Measurements from ENCODE around the gene PPFIA3.
"Not testable (repeated sequence)": the region's sequence is repeated elsewhere in the genome, so short reads cannot be mapped to it uniquely, and the experiment has no call there.

The PPFIA3 gene

GRCh38 chr19:49103331-49104085, 15.8 kb upstream of the PPFIA3 start:
- DNase-seq = no peak

- no peak for DNase-seq
These were observed 15.0 kb upstream of the PPFIA3 start for GRCh38 chr19:49104229-49104864.

DNA sequence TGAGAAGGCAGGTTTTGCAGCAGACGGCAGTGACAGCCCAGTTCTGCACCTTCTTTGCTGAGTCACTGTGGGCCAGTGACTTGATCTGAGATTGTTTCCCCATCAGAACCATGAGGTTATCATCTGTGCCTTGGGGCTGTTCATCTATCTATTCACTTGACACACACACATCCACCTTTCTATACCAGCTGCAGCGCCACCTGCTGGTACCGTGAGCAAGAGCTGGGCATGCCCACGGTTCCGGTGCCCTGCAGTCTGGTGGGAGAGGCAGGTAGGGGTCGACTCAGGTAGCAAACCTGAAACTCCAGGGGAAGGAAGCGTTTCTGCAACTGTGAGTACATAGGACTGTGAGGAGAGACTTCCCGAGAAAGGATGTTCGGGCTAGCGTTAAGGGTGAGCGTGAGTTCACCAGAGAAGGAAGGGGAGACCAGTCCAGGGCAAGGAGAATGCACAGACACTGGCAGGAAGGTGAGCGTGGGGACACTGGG, 12.7 kb upstream of the PPFIA3 start:
- DNase-seq = no peak

- no peak for DNase-seq
These were observed 11.5 kb upstream of the PPFIA3 start for GRCh38 chr19:49107625-49108459.

GRCh38 chr19:49109051-49109450, 10.3 kb upstream of the PPFIA3 start:
- DNase-seq = no peak

GRCh38 chr19:49109569-49110233, 9.6 kb upstream of the PPFIA3 start:
- DNase-seq = no peak

GRCh38 chr19:49110567-49110966, 8.8 kb upstream of the PPFIA3 start:
- DNase-seq = no peak

DNA sequence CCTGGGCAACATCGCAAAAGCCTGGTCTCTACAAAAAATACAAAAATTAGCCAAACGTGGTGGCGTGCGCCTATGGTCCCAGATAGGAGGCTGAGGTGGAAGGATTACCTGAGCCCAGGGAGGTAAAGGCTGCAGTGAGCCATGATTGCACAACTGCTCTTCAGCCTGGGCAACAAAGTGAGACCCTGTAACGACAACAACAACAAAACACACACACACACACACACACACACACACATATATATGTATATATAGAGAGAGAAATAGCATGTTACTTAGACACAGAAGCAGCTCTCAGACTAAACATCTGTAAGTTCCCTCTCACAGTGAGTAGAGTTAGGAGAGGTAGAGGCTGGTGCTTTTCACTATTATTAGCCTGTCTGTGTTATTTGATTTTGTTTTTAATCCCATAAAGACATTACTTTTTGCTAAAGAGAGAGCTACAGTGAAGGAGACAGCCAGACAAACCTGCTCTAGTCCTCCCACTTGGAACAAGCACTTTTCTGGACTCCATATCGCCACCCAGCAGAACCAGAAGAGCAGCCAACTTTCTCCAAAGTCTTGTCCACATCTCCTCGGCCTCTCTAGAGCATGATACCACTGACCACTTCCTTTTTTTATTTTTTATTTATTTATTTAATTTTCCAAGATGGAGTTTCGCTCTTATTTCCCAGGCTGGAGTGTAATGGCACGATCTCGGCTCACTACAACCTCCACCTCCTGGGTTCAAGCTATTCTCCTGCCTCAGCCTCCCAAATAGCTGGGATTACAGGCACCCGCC, 7.9 kb upstream of the PPFIA3 start:
- DNase-seq = no peak

DNA sequence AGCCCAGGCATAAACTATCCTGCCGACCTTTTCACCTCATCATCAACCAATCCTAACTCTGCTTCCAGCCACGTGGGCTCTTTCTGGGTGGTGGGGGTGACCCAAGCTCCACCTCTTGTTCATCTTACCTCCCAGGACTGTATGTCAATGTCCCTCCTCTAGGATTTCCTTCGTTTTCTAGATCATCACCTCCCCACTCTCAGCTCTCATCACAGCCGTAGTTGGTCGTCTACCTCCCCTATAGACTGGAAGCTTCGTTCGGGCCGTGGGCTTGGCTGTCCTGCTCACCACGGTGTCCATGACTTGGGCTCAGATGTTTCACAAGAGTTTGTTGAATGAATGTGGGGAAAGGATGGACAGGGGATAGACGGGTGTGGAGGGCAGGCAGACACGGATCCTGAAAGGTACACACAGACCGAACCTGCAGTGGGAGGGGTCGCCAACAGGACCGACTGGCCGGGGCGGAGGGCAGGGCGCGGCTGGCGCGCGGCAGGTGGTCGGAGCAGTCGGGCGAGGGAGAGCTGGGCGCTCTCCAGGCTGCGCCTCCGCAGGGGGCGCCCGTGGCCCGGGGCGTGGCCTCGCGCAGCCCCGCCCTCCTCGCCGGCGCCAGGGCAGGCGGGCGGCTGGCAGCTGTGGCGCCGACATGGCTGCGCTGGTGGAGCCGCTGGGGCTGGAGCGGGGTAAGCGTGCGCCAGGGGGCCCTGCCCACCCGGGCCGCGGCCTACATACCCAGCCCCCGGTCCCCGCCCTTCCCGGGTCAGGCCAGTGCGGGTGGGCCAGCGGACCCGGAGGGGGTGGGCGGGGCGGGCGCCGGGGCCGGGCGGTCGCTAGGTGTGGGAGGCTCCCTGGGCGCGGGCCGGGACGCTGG, 5.3 kb upstream of the PPFIA3 start, which contains the start of gene LIN7B:
Gene LIN7B, plus strand, starts transcription at position 609 of the 868 bp plus-strand sequence. Its CDS starts 35 bp downstream, at position 644.
- DNase-seq = peak; percentile 90

- peak; percentile 55 for DNase-seq
These were observed 4.5 kb upstream of the PPFIA3 start for GRCh38 chr19:49114630-49115363.

DNA sequence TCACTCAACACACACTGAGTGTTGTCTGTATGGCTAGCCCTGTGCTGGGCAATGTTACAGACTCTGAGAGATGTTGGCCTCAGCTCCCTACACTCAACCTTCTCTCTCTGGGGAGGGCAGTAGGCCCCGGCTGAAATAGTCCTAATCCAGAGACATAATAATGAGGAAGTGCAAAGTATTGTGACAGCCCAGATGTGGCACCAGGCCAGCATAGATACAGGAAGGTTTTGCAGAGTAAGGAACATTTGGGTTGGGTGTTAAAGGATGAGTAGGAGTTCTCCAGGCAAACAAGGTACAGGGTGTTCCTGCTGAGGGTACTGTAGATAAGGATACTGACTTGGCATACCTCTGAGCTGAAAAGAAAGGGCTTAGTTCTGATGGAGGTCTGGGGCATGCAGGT, 2.8 kb upstream of the PPFIA3 start:
- DNase-seq = no peak

DNA sequence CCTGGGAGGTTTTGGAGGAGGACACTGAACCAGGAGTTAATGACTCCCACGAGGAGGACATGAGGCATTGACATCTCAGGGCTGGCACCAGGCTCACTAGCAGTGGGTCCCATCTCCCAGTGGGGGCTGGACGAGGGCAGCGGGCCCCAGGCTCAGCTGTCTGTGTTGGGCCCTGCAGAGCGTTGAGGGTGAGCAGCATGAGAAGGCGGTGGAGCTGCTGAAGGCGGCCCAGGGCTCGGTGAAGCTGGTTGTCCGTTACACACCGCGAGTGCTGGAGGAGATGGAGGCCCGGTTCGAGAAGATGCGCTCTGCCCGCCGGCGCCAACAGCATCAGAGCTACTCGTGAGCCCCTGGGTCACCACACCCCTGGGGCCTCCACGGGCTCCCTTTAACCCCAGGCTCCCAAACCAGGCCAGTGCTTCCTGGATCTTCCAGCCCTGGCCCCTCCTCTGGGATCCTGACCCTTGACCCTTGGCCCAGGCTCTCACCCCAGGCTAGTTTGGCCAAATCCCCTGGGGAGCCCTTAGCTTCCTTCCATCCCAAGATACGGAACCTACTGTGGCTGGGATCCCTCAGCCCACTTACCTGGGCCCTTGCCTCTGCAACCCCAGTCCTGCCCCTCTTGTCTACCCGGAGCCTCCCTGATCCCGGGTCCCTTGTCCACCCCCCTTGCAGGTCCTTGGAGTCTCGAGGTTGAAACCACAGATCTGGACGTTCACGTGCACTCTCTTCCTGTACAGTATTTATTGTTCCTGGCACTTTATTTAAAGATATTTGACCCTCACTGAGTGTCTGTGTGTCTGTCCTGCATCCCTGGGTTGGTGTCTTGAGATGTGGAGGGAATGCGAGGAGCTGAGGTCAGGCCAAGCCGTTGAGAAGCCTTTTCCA, 1.4 kb upstream of the PPFIA3 start:
- DNase-seq = no peak

- peak; percentile 92 for DNase-seq
These were observed 556 bp upstream of the PPFIA3 start, which contains the start of gene C19orf73 for GRCh38 chr19:49118565-49119410. Gene C19orf73 (minus strand): TSS chr19:49119143. CDS start chr19:49119022, 121 bp downstream.

DNA sequence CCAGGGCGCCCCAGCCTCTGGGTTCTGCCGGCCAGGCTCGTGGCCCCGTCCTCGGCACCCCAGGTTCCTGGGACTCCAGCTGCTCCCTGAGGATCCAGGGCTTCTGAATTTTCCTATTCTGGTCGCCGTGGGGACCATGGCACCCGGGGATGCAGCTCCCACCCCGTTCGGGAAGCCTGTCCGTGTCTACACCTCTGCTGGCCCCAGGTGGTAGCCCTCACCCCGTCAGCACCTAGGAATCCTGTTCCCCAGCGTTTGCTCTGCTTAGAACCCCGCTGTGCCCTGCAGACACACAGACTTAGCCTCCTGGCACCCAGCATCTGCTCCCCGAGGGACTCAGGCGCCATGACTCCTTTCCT, 960 bp downstream of the PPFIA3 start:
- DNase-seq = no peak

DNA sequence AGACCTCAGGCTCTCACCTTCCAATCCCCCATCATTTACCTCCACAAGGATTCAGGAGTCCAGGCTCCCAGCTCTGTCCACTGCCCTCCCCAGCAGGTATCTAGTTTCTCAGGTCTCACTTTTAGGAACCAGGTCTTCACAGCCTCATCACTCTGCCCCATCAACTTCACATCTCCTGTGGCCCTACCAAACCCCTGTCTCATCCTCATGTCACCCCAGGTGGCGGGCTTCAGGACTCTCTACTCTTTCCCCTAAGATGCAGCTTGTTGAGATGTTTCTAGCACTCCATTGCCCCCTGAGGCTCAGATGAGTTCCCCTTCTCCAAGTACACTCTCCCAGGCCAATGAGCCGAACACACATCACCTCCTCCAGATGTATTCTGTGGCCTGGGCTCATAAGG, 1.5 kb downstream of the PPFIA3 start:
- no peak for DNase-seq

- DNase-seq = not testable (repeated sequence)
These were observed 2.5 kb downstream of the PPFIA3 start for GRCh38 chr19:49121841-49122240.

- DNase-seq = not testable (repeated sequence)
These were observed 3.9 kb downstream of the PPFIA3 start for GRCh38 chr19:49123285-49123684.
